Peyer's patch (tissue), 4 donors: ENCODE results near the gene OR52B2.

ENCODE experiments used
- POLR2A ChIP-seq, 2 donors: fragments of 450-650 bp; IDR thresholded peaks; one replicate each; pipeline ENCODE4 v1.5.1; 2017; ENCODE audit warnings: antibody characterized with exemption in 2 of 2, mild to moderate bottlenecking in 2 of 2, moderate library complexity in 2 of 2
- TF ChIP-seq, protein P1 (sequence below), 6 experiments: fragments of 450-650 bp in 4 of 6; fragments of 200-600 bp in 2 of 6; sonication (generic) in 1 of 6; IDR thresholded peaks; one replicate each; pipeline ENCODE4 v1.5.1; 2017 to 2019; ENCODE audit warnings: antibody characterized with exemption in 6 of 6, mild to moderate bottlenecking in 3 of 6, moderate library complexity in 1 of 6

- TF ChIP-seq, protein P1, sequence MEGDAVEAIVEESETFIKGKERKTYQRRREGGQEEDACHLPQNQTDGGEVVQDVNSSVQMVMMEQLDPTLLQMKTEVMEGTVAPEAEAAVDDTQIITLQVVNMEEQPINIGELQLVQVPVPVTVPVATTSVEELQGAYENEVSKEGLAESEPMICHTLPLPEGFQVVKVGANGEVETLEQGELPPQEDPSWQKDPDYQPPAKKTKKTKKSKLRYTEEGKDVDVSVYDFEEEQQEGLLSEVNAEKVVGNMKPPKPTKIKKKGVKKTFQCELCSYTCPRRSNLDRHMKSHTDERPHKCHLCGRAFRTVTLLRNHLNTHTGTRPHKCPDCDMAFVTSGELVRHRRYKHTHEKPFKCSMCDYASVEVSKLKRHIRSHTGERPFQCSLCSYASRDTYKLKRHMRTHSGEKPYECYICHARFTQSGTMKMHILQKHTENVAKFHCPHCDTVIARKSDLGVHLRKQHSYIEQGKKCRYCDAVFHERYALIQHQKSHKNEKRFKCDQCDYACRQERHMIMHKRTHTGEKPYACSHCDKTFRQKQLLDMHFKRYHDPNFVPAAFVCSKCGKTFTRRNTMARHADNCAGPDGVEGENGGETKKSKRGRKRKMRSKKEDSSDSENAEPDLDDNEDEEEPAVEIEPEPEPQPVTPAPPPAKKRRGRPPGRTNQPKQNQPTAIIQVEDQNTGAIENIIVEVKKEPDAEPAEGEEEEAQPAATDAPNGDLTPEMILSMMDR (IDR thresholded peaks at IDR 0.05): no peak
- no peak for TF ChIP-seq POLR2A (IDR thresholded peaks at IDR 0.05)
These were observed 29.2 kb upstream of the OR52B2 start, which contains the start of gene OR52W1 for GRCh38 chr11:6199174-6199810.
